Tibial nerve (tissue), 4 donors: Measurements from ENCODE around the gene IL17RE.

Source experiments
- EP300 ChIP-seq, 2 donors: sonication (generic); formaldehyde crosslinking; IDR thresholded peaks; one replicate each; pipeline ENCODE4 v1.6.1; 2017; ENCODE audit warnings: antibody characterized with exemption in 2 of 2, mild to moderate bottlenecking in 1 of 2
- TF ChIP-seq, protein P1 (sequence below), 5 experiments: fragments of 200-600 bp in 3 of 5; fragments of 450-650 bp in 2 of 5; sonication (generic) in 3 of 5; IDR thresholded peaks; one replicate each; pipeline ENCODE4 v1.5.1; 2016 to 2019; ENCODE audit warnings: antibody characterized with exemption in 5 of 5, mild to moderate bottlenecking in 3 of 5, moderate library complexity in 2 of 5

DNA sequence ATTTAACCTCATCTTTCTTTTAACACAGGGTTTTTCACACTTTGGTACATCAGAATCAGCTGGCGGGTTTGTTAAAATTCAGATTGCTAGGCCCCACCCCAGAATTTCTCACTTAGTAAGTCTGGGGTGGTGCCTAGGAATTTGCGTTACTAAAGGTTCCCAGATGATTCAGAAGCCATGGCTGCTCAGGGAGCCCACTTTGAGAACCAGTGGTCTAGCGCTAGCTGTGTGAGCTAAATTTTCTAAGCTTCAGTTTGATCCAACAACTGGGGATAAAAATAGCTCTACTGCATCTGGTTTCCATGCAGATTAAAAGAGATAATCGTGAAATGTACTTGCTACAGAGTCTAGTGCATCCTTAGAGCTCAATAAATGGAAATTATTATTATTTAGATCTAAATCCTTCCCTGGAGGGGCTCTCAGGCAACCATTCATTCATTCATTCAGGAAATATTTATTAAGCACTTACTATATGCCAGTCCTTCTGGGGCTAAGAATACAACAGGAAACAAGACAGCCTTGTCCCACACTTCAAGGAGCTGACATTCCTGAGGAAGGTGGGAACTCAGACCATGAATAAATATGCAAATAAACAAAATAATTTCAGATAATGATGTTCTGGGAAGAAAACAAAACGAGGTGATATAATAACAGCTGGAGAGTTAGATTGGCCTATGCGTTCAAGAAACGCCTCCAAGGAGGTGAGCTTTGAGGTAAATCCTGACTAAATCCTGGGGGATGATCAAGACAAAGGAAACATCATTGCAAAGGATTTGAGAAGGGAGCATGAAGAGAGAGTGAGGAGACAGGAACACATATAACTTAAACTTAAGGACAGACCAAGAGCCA lies 18.7 kb upstream of the IL17RE start:
- TF ChIP-seq, protein P1, sequence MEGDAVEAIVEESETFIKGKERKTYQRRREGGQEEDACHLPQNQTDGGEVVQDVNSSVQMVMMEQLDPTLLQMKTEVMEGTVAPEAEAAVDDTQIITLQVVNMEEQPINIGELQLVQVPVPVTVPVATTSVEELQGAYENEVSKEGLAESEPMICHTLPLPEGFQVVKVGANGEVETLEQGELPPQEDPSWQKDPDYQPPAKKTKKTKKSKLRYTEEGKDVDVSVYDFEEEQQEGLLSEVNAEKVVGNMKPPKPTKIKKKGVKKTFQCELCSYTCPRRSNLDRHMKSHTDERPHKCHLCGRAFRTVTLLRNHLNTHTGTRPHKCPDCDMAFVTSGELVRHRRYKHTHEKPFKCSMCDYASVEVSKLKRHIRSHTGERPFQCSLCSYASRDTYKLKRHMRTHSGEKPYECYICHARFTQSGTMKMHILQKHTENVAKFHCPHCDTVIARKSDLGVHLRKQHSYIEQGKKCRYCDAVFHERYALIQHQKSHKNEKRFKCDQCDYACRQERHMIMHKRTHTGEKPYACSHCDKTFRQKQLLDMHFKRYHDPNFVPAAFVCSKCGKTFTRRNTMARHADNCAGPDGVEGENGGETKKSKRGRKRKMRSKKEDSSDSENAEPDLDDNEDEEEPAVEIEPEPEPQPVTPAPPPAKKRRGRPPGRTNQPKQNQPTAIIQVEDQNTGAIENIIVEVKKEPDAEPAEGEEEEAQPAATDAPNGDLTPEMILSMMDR (IDR thresholded peaks at IDR 0.05), result no peak
- no peak for TF ChIP-seq EP300 (IDR thresholded peaks at IDR 0.05)
